Fibroblast of lung (primary cell): ENCODE data around the gene CLIP2. TPM values are rescaled to one million over a fixed set of nuclear protein-coding genes. Genes with fewer than 3 reads are reported as not detected.

Experiments used
- DNase-seq, 2 donors: peaks; one replicate each; pipeline versions ENCODE4 v3.0.0 to v3.0.0-alpha.2; 2010; ENCODE audit warnings: low read depth in 2 of 2
- H2AFZ ChIP-seq: 2 replicates; pipeline ENCODE4 v1.5.1; 2012; ENCODE audit warnings: low read length, control low read depth, inconsistent platforms
- H3K27ac ChIP-seq: 2 replicates; pipeline ENCODE4 v1.5.1; 2011; ENCODE audit warnings: low read length, control low read depth; ENCODE audit not compliant: insufficient read depth
- H3K27me3 ChIP-seq: 2 replicates; pipeline ENCODE4 v1.5.1; 2011; ENCODE audit warnings: mild to moderate bottlenecking, low read length; ENCODE audit not compliant: control insufficient read depth, insufficient read depth
- H3K36me3 ChIP-seq: 2 replicates; pipeline ENCODE4 v1.5.1; 2011; ENCODE audit warnings: low read length; ENCODE audit not compliant: control insufficient read depth, insufficient read depth
- H3K4me1 ChIP-seq: 2 replicates; pipeline ENCODE4 v1.5.1; 2011; ENCODE audit warnings: low read length; ENCODE audit not compliant: control insufficient read depth, insufficient read depth; ENCODE audit errors: extremely low read depth
- H3K4me2 ChIP-seq: 2 replicates; pipeline ENCODE4 v1.5.1; 2011; ENCODE audit warnings: low read length, control low read depth; ENCODE audit not compliant: insufficient read depth; ENCODE audit errors: extremely low read depth
- H3K4me3 ChIP-seq, 4 experiments: fragments of 200-600 bp in 1 of 4; sonication (generic) in 1 of 4; replicated peaks in 1 of 4; 2 replicates each; pipeline ENCODE4 v1.5.1; 2011 to 2016; ENCODE audit warnings: low read length in 4 of 4, low read depth in 3 of 4, mild to moderate bottlenecking in 3 of 4, control low read depth in 2 of 4, inconsistent platforms in 1 of 4, mixed read lengths in 1 of 4; ENCODE audit not compliant: insufficient read depth in 1 of 4; ENCODE audit errors: control extremely low read depth in 1 of 4
- H3K79me2 ChIP-seq: 2 replicates; pipeline ENCODE4 v1.5.1; 2012; ENCODE audit warnings: mild to moderate bottlenecking, low read length, inconsistent platforms; ENCODE audit not compliant: control insufficient read depth, insufficient read depth
- H3K9ac ChIP-seq: 2 replicates; pipeline ENCODE4 v1.5.1; 2011; ENCODE audit warnings: mild to moderate bottlenecking, low read length, control low read depth; ENCODE audit not compliant: insufficient read depth
- H3K9me3 ChIP-seq: 2 replicates; pipeline ENCODE4 v1.5.1; 2012; ENCODE audit warnings: low read depth, low read length; ENCODE audit not compliant: control insufficient read depth, insufficient read depth
- H4K20me1 ChIP-seq: 2 replicates; pipeline ENCODE4 v1.5.1; 2011; ENCODE audit warnings: low read length; ENCODE audit not compliant: control insufficient read depth, insufficient read depth; ENCODE audit errors: extremely low read depth
- EZH2 ChIP-seq: IDR thresholded peaks from 2 replicates; pipeline ENCODE4 v1.5.1; 2012; ENCODE audit warnings: low read length, control low read depth, mild to moderate bottlenecking; ENCODE audit errors: missing control alignments
- polyA plus RNA-seq, 2 donors: library from polyadenylated mRNA; depleted of rRNA in 1 of 2; stranded (reverse) in 1 of 2; unstranded in 1 of 2; fragments of >200 nt; gene quantifications; 2 replicates each; pipeline ENCODE4 v1.2.1, GENCODE V29; 2011 to 2012; ENCODE audit warnings: missing spikeins in 1 of 2
- total RNA-seq: library from RNA; depleted of rRNA; stranded (reverse); fragments of >200 nt; gene quantifications from 2 replicates; pipeline ENCODE4 v1.2.1, GENCODE V29; 2014
- TF ChIP-seq, protein P1 (sequence below), 2 donors: IDR thresholded peaks in 1 of 2; conservative IDR thresholded peaks in 1 of 2; 1 replicate in 1 of 2; 2 replicates in 1 of 2; pipeline ENCODE4 v1.5.1; 2011 to 2012; ENCODE audit warnings: low read length in 2 of 2, control low read depth in 1 of 2, inconsistent platforms in 1 of 2, low read depth in 1 of 2, mild to moderate bottlenecking in 1 of 2

The CLIP2 gene
- total and polyA plus RNA-seq, 2 donors (not counting 1 experiment from before 2014, with no cell fraction given): 13.1 to 77.8 TPM

DNA sequence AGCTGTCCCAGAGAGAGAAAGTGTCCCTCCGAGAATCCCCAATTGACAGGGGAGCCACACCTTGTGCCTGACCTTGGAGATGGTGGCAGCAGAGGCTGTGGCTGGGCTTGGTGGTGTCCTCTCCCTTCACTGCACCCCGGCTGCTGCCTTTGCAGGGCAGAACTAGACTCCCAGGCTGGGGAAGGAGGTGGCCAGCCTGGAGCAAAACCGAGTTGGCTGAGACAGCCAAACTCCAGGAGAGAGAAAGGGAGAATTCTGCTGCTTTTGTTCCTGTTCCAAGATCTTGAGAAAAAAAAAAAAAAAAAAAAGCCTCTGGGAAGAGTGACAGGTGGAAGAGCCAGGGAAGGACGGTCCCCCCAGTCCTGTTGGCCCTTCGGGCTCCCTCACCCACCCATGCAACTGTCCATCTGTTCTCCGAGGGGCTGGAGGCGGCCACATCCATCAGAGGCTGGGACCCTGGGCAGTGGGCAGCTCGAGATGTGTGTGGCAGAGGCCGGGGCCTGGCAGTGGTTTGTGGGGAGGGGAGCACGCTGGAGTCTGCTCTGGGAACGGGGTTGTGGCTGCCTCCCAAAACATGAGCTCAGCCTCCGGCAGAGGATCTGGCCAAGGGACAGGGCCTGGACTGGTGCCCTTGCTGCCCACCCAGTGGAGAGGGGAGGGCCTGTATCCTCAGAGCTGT lies 35.5 kb downstream of the CLIP2 start:
- no peak overlapping the region for H3K4me2 ChIP-seq
- TF ChIP-seq EZH2: no peak
- TF ChIP-seq, protein P1, sequence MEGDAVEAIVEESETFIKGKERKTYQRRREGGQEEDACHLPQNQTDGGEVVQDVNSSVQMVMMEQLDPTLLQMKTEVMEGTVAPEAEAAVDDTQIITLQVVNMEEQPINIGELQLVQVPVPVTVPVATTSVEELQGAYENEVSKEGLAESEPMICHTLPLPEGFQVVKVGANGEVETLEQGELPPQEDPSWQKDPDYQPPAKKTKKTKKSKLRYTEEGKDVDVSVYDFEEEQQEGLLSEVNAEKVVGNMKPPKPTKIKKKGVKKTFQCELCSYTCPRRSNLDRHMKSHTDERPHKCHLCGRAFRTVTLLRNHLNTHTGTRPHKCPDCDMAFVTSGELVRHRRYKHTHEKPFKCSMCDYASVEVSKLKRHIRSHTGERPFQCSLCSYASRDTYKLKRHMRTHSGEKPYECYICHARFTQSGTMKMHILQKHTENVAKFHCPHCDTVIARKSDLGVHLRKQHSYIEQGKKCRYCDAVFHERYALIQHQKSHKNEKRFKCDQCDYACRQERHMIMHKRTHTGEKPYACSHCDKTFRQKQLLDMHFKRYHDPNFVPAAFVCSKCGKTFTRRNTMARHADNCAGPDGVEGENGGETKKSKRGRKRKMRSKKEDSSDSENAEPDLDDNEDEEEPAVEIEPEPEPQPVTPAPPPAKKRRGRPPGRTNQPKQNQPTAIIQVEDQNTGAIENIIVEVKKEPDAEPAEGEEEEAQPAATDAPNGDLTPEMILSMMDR (conservative IDR thresholded peaks at IDR 0.05 in 1 of 2, IDR thresholded peaks at IDR 0.05 in 1 of 2; ENCODE audit: low read depth in 1 of 2, low read length in 2 of 2): no peak
- no peaks in the 10 kb centered on the region for H4K20me1 ChIP-seq
- H3K9ac ChIP-seq: no peak overlapping the region
- peak in 1 of 2 donors; percentile 35 for DNase-seq
- H3K4me3 ChIP-seq: no peak overlapping the region
- no peak overlapping the region for H3K27ac ChIP-seq
- H3K36me3 ChIP-seq: peaks cover 9% of the 10 kb centered on the region
- no peaks in the 10 kb centered on the region for H3K27me3 ChIP-seq
- H3K79me2 ChIP-seq: no peaks in the 10 kb centered on the region
- H2AFZ ChIP-seq: no peak overlapping the region
- H3K4me1 ChIP-seq: no peaks in the 10 kb centered on the region
- H3K9me3 ChIP-seq: no peaks in the 10 kb centered on the region

DNA sequence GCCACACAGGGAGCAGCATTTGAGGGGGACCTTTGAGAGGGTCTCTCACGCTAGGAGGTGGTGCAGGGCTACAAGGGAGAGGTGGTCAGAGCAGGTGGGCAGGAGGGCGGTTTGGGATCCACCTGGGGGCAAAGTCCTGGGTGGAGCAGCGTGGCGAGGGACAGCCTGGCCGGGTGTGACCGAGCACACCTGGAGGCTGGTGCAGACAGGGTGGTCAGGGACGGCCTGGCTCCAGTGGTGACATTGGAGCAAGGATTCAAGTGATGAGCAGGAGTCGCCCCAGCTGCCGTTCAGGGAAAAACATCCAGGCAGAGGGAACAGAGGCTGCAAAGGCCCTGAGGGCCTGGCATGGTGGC lies 36.0 kb downstream of the CLIP2 start:
- no peak for DNase-seq
- Histone ChIP-seq H3K36me3 (peaks cover 9% of the 10 kb centered on the region), H4K20me1 (no peaks in the 10 kb centered on the region), H3K4me2 (no peak overlapping the region), H3K27ac (no peak overlapping the region), H3K4me1 (no peaks in the 10 kb centered on the region), H2AFZ (no peak overlapping the region), H3K27me3 (no peaks in the 10 kb centered on the region), H3K9ac (no peak overlapping the region), H3K79me2 (no peaks in the 10 kb centered on the region), H3K4me3 (no peak overlapping the region), H3K9me3 (no peaks in the 10 kb centered on the region)
- TF ChIP-seq EZH2: no peak
- TF ChIP-seq, protein P1 (conservative IDR thresholded peaks at IDR 0.05 in 1 of 2, IDR thresholded peaks at IDR 0.05 in 1 of 2; ENCODE audit: low read depth in 1 of 2, low read length in 2 of 2): no peak

DNA sequence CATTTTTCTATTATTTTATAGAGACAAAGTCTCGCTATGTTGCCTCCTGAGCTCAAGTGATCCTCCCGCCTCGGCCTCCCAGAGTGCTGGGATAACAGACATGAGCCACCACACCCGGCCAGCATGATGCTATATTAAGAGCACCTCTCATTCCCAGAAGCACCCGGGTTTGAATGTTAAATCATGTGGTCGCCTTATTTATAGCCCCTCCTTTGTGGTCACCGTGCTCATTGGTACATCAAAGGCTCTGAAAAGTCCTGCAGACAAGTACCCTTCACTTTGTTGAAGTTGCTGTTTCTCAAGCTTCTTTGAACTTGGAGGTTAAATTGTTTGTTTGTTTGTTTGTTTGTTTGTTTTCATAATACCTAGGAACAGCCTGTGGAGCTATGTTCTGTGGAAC lies 40.0 kb downstream of the CLIP2 start:
- Histone ChIP-seq H3K4me2 (no peak overlapping the region), H3K4me3 (no peak overlapping the region), H3K79me2 (no peaks in the 10 kb centered on the region), H3K36me3 (peaks cover 5% of the 10 kb centered on the region), H3K9ac (no peak overlapping the region), H2AFZ (no peak overlapping the region), H3K27me3 (no peaks in the 10 kb centered on the region), H3K9me3 (no peaks in the 10 kb centered on the region), H4K20me1 (no peaks in the 10 kb centered on the region), H3K4me1 (peaks cover 2% of the 10 kb centered on the region), H3K27ac (no peak overlapping the region)
- TF ChIP-seq, protein P1 (conservative IDR thresholded peaks at IDR 0.05 in 1 of 2, IDR thresholded peaks at IDR 0.05 in 1 of 2; ENCODE audit: low read depth in 1 of 2, low read length in 2 of 2): no peak
- TF ChIP-seq EZH2: no peak
- DNase-seq: no peak
